GM12878 (cell line): ENCODE data around the gene UNC50.

ENCODE experiments used
- ATF2 ChIP-seq: IDR thresholded peaks from 2 replicates; pipeline ENCODE4 v1.6.1; 2012; ENCODE audit warnings: low read length, inconsistent platforms
- CTCF ChIP-seq, 3 experiments: IDR thresholded peaks in 2 of 3; conservative IDR thresholded peaks in 1 of 3; 2 replicates each; pipeline ENCODE4 v1.5.1; 2011; ENCODE audit warnings: low read depth in 3 of 3, low read length in 3 of 3, mild to moderate bottlenecking in 3 of 3, control low read depth in 2 of 3, moderate library complexity in 2 of 3, inconsistent platforms in 1 of 3, mixed read lengths in 1 of 3; ENCODE audit not compliant: control insufficient read depth in 2 of 3, insufficient read depth in 1 of 3; ENCODE audit errors: extremely low read depth in 1 of 3
- JUNB ChIP-seq: IDR thresholded peaks from 2 replicates; pipeline ENCODE4 v1.6.1; 2016; ENCODE audit warnings: antibody characterized with exemption, mild to moderate bottlenecking
- POLR2A ChIP-seq: IDR thresholded peaks from 2 replicates; pipeline ENCODE4 v1.6.1; 2011; ENCODE audit warnings: low read depth, mild to moderate bottlenecking, low read length

GRCh38 chr2:98623657-98624056, 15.3 kb downstream of the UNC50 start:
- TF ChIP-seq POLR2A (no peak), ATF2 (no peak), CTCF (IDR thresholded peaks at IDR 0.05 in 2 of 3, conservative IDR thresholded peaks at IDR 0.05 in 1 of 3; ENCODE audit: control insufficient read depth in 2 of 3, extremely low read depth in 1 of 3, insufficient read depth in 1 of 3, low read depth in 3 of 3, low read length in 3 of 3) (no peak), JUNB (no peak)
